Measurements from ENCODE around the gene CABP7.

DNA sequence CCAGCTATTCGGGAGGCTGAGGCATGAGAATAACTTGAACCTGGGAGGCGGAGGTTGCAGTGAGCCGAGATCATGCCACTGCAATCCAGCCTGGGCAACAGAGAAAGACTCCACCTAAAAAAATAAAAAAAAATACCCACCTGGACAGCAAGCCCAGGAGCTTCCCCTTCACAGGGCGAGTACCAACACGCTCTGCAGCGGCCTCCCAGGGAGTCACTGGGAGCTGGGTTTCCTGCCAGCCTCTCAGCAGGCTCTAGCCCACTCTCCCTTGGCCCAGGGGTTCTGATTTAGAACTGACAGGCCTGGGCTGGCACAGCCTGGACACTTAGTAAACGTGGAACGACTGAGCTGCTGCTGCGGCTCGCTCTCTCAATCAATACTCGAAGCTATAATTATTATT, 2.0 kb upstream of the CABP7 start:
- no peak for TF ChIP-seq POLR2A (IDR thresholded peaks at IDR 0.05; ENCODE audit: borderline replicate concordance, extremely low read depth, insufficient read depth, insufficient read length)
- TF ChIP-seq, protein P1, sequence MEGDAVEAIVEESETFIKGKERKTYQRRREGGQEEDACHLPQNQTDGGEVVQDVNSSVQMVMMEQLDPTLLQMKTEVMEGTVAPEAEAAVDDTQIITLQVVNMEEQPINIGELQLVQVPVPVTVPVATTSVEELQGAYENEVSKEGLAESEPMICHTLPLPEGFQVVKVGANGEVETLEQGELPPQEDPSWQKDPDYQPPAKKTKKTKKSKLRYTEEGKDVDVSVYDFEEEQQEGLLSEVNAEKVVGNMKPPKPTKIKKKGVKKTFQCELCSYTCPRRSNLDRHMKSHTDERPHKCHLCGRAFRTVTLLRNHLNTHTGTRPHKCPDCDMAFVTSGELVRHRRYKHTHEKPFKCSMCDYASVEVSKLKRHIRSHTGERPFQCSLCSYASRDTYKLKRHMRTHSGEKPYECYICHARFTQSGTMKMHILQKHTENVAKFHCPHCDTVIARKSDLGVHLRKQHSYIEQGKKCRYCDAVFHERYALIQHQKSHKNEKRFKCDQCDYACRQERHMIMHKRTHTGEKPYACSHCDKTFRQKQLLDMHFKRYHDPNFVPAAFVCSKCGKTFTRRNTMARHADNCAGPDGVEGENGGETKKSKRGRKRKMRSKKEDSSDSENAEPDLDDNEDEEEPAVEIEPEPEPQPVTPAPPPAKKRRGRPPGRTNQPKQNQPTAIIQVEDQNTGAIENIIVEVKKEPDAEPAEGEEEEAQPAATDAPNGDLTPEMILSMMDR (IDR thresholded peaks at IDR 0.05 in 2 of 3, conservative IDR thresholded peaks at IDR 0.05 in 1 of 3; ENCODE audit: borderline replicate concordance in 1 of 3, insufficient read depth in 1 of 3, low read depth in 2 of 3, low read length in 2 of 3): no peak
- no peak for TF ChIP-seq RAD21 (IDR thresholded peaks at IDR 0.05; ENCODE audit: low read depth)
- TF ChIP-seq CBX3 (IDR thresholded peaks at IDR 0.05; ENCODE audit: low read depth): no peak
